K562 (cell line): ENCODE measurements around the gene NKG7. TPM values are rescaled to one million over a fixed set of nuclear protein-coding genes. Genes with fewer than 3 reads are reported as not detected.

Experiments
- ATAC-seq: fragments of 200-7000 bp; cut with Tn5 transposase; 3 replicates; pipeline ENCODE4 v1.9.1; 2020; ENCODE audit warnings: moderate library complexity
- BruUV-seq: library from RNA; stranded (reverse); fragments of 400-500 nt; replicated peaks from 2 replicates; lab custom pipeline; 2021; lab: Mats Ljungman, UMichigan
- CTCF ChIA-PET: fragments of 300-600 bp; formaldehyde crosslinking; extraction: SDS; loops from one replicate; lab custom pipeline; 2021; ENCODE audit warnings: low intra/inter-chr PET ratio; lab: Yijun Ruan, JAX
- POLR2A ChIA-PET: fragments of 300-600, 350-650 bp; sonication (Branson Sonifier 250); formaldehyde crosslinking; extraction: SDS; loops from one replicate; lab custom pipeline; 2021; ENCODE audit warnings: antibody characterized with exemption, inconsistent platforms; lab: Yijun Ruan, JAX
- DNase-seq, 4 experiments: peaks; one replicate each; pipeline versions ENCODE4 v3.0.0 to v3.0.0-alpha.2; 2011 to 2018; ENCODE audit warnings: low spot score in 3 of 4, mixed read lengths in 3 of 4; ENCODE audit errors: extremely low read depth in 1 of 4
- FAIRE-seq: peaks from 2 replicates; lab custom pipeline; 2011; peaks lifted over from hg19 to GRCh38; lab: Jason Lieb, UNC
- H2AFZ ChIP-seq: 2 replicates; pipeline ENCODE4 v1.6.0; 2011; ENCODE audit warnings: low read depth, low read length, control low read depth, inconsistent platforms
- H3K27ac ChIP-seq: fragments of 200-600 bp; 3 replicates; pipeline ENCODE4 v1.8.0; 2011; ENCODE audit warnings: low read depth, mild to moderate bottlenecking, control low read depth, inconsistent platforms, low read length, moderate library complexity, mixed read lengths; ENCODE audit errors: extremely low read depth
- H3K27me3 ChIP-seq, 2 experiments: fragments of 300-600 bp in 1 of 2; 2 replicates in 1 of 2; 3 replicates in 1 of 2; pipeline versions ENCODE4 v1.6.0 to v1.8.0; 2011; ENCODE audit warnings: inconsistent platforms in 2 of 2, low read length in 2 of 2, mild to moderate bottlenecking in 1 of 2, mixed read lengths in 1 of 2, moderate library complexity in 1 of 2; ENCODE audit not compliant: control insufficient read depth in 2 of 2, insufficient read depth in 2 of 2
- H3K36me3 ChIP-seq: fragments of 300-600 bp; 3 replicates; pipeline ENCODE4 v1.8.0; 2011; ENCODE audit warnings: mild to moderate bottlenecking, low read length, inconsistent platforms; ENCODE audit not compliant: control insufficient read depth, insufficient read depth
- H3K4me1 ChIP-seq, 2 experiments: fragments of 200-600 bp in 1 of 2; replicated peaks in 1 of 2; 2 replicates in 1 of 2; 3 replicates in 1 of 2; pipeline versions ENCODE4 v1.5.1 to v1.8.0; 2011; ENCODE audit warnings: inconsistent platforms in 2 of 2, low read length in 2 of 2, mild to moderate bottlenecking in 1 of 2, mixed read lengths in 1 of 2, moderate library complexity in 1 of 2; ENCODE audit not compliant: control insufficient read depth in 2 of 2, insufficient read depth in 2 of 2
- H3K4me2 ChIP-seq: 2 replicates; pipeline ENCODE4 v1.6.1; 2011; ENCODE audit warnings: low read length, control low read depth, inconsistent platforms, mixed read lengths; ENCODE audit not compliant: insufficient read depth
- H3K4me3 ChIP-seq: fragments of 200-600 bp; sonication (generic), shearing (Covaris generic); 2 replicates; pipeline ENCODE4 v1.5.1; 2016; ENCODE audit warnings: control low read depth, inconsistent platforms
- H3K79me2 ChIP-seq: fragments of 200-600 bp; 3 replicates; pipeline ENCODE4 v1.8.0; 2011; ENCODE audit warnings: low read length, inconsistent platforms; ENCODE audit not compliant: control insufficient read depth, insufficient read depth
- H3K9ac ChIP-seq, 2 experiments: 2 replicates each; pipeline versions ENCODE4 v1.6.0 to v1.6.1; 2011; ENCODE audit warnings: low read depth in 2 of 2, low read length in 2 of 2, control low read depth in 1 of 2, inconsistent platforms in 1 of 2, mild to moderate bottlenecking in 1 of 2, mixed read lengths in 1 of 2; ENCODE audit not compliant: insufficient read depth in 1 of 2
- H3K9me1 ChIP-seq: one replicate; pipeline ENCODE4 v1.6.0; 2011; ENCODE audit warnings: inconsistent platforms, mild to moderate bottlenecking, low read length, moderate library complexity; ENCODE audit not compliant: control insufficient read depth, insufficient read depth
- H3K9me3 ChIP-seq: replicated peaks from 2 replicates; pipeline ENCODE4 v1.5.1; 2011; ENCODE audit warnings: low read depth, low read length, inconsistent platforms; ENCODE audit not compliant: control insufficient read depth, insufficient read depth
- H4K20me1 ChIP-seq: replicated peaks from 2 replicates; pipeline ENCODE4 v1.6.1; 2011; ENCODE audit warnings: low read length, inconsistent platforms, mixed read lengths; ENCODE audit not compliant: control insufficient read depth, insufficient read depth
- DMBX1 ChIP-seq: fragments of 250-450 bp; sonication (Bioruptor Pico); IDR thresholded peaks from 2 replicates; pipeline ENCODE4 v1.8.0; 2022; ENCODE audit warnings: inconsistent platforms, mild to moderate bottlenecking, moderate library complexity, borderline replicate concordance
- WGBS: fragments of 100-300 bp; shearing (Covaris generic); methylation state at CpG from one replicate; pipeline ENCODE4 v1.1.6; 2016; ENCODE audit warnings: low coverage, mixed read lengths; ENCODE audit not compliant: insufficient coverage; ENCODE audit errors: missing lambda C conversion rate; 5-methylcytosine and 5-hydroxymethylcytosine counted together
- in situ Hi-C: fragments of 300-500 bp; cut with MboI; formaldehyde crosslinking; loops from 4 replicates; pipeline ENCODE4 v1.15.0; 2018; ENCODE audit warnings: inconsistent platforms, mixed read lengths
- intact Hi-C: fragments of 100-400 bp; cut with micrococcal nuclease; formaldehyde crosslinking; loops from 2 replicates; pipeline ENCODE4 v1.14.2; 2022
- polyA plus RNA-seq, 8 experiments: library from polyadenylated mRNA; depleted of rRNA in 4 of 8; stranded (reverse) in 5 of 8; unstranded in 3 of 8; fragments of >200 nt; fragmentation: Nextera tagmentation in 2 of 8; fragmentation: Illumina TruSeq in 1 of 8; extraction: Ambion mirVana in 2 of 8; extraction: Trizol in 1 of 8; gene quantifications; 2 replicates each; pipeline versions ENCODE4 v1.2.1 to v1.2.3, GENCODE V29; 2011 to 2014; ENCODE audit warnings: inconsistent platforms in 1 of 8, missing spikeins in 1 of 8
- total RNA-seq, 7 experiments: library from RNA; depleted of rRNA in 6 of 7; stranded (reverse); fragments of >200 nt in 6 of 7; fragmentation: Illumina TruSeq in 2 of 7; extraction: Trizol in 2 of 7; gene quantifications; 2 replicates each; pipeline versions ENCODE4 v1.2.1 to v1.2.3, GENCODE V29; 2011 to 2021; ENCODE audit warnings: low replicate concordance in 1 of 7
- TF ChIP-seq, protein P1 (sequence below): sonication (generic); formaldehyde crosslinking; IDR thresholded peaks from 2 replicates; pipeline ENCODE4 v1.8.0; 2022; ENCODE audit warnings: missing genetic modification reagents, mild to moderate bottlenecking, moderate library complexity, borderline replicate concordance

NKG7 gene
- total and polyA plus RNA-seq, 9 of the 15 experiments (the other 6 are each of a cell fraction or from before 2014, with no cell fraction given), result 0.30 to 0.70 (median 0.51) TPM; not detected in 2

DNA sequence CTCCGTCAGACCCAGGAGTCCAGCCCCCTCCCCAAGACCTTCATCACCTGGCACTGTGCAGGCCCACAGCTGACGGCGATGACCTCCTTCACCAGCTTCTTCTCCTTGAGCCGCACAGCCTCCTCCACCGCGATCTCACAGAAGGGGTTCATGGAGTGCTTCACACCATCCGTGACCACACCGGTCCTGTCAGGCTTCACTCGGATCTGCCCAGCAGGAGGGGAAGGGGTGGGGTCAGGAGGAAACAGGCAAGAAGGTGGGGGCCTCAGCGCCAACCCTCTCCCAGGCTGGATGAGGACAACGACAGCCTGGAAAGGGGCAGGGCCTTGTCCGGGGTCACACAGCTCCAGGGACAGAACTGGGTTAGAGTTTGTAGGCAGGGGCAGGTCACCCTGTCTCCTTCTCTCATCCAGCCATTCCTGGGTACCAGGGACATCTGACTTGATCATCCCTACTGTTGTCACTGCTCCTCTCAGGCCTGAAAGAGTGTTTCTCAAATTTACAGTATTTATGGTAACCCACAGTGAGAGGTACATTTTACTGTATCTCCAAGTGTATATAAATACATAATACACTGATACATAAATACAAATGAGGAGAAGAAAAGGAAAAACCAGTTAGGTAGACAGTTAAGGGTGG lies 18.2 kb downstream of the NKG7 start:
- ATAC-seq (no peak), FAIRE-seq (no peak), DNase-seq (peak in 2 of 4 experiments; percentile 40 to 46)
- TF ChIP-seq DMBX1 (CRISPR knock-in tag), result no peak
- TF ChIP-seq, protein P1, sequence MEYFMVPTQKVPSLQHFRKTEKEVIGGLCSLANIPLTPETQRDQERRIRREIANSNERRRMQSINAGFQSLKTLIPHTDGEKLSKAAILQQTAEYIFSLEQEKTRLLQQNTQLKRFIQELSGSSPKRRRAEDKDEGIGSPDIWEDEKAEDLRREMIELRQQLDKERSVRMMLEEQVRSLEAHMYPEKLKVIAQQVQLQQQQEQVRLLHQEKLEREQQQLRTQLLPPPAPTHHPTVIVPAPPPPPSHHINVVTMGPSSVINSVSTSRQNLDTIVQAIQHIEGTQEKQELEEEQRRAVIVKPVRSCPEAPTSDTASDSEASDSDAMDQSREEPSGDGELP (CRISPR knock-in tag), result 0 out of 2 replicates have a peak, but pooled peaks have one; percentile 14
- peaks cover 5% of the 10 kb centered on the region for H3K9me1 ChIP-seq
- H3K4me3 ChIP-seq, result no peak overlapping the region
- ChIA-PET POLR2A (interaction anchor here (0.8 to 1.7 kb wide), 5 partner anchors 10 to 14 kb away, joined by 3 to 7 read pairs (median 4); partner anchors contain the start of gene ETFB), CTCF (no interaction called here)
- H3K79me2 ChIP-seq, result peaks cover 13% of the 10 kb centered on the region
- H3K27ac ChIP-seq, result peak overlapping the region; percentile 32; the same call in 2 of the 3 replicates
- peaks cover 39% of the 10 kb centered on the region for H3K36me3 ChIP-seq
- in situ Hi-C loops (no loop called here), intact Hi-C loops (loop anchor here (5.0 kb wide), 1 partner anchor 38 kb away; the partner anchor contains the start of gene C19orf84)
- H3K9ac ChIP-seq, result peak overlapping the region in 1 of 2 experiments; percentile 83; a peak in 2 of 4 replicates
- H2AFZ ChIP-seq, result no peak overlapping the region
- no peak overlapping the region for H3K4me2 ChIP-seq
- H3K9me3 ChIP-seq, result no peaks in the 10 kb centered on the region
- BruUV-seq, result no TSS peak
- no peaks in the 10 kb centered on the region for H3K27me3 ChIP-seq
- H3K4me1 ChIP-seq, result peaks cover 29 to 36% of the 10 kb centered on the region in 2 experiments
- 83% methylated on average over 11 of the region's 12 CpGs for WGBS
- 0 out of 2 replicates have a peak, but pooled peaks cover 4% of the 10 kb centered on the region for H4K20me1 ChIP-seq
